Astrocyte of the cerebellum (primary cell): Measurements from ENCODE around the gene CATSPER3.
A peak's percentile ranks its signal among the peaks of the same experiment; 100 is the strongest.

Source experiments
- DNase-seq: peaks from one replicate; pipeline ENCODE4 v3.0.0-alpha.2; 2011; ENCODE audit warnings: low read depth
- H3K4me3 ChIP-seq: 2 replicates; pipeline ENCODE4 v1.5.1; 2011; ENCODE audit warnings: mild to moderate bottlenecking, low read depth, low read length, moderate library complexity
- in situ Hi-C: cut with HindIII; loops from 2 replicates; pipeline ENCODE4 v1.10.0; 2017; ENCODE audit warnings: low sequenced_read_pairs
- TF ChIP-seq, protein P1 (sequence below): IDR thresholded peaks from 2 replicates; pipeline ENCODE4 v1.5.1; 2012; ENCODE audit warnings: low read length, low read depth, moderate library complexity, mild to moderate bottlenecking; ENCODE audit errors: missing control alignments

Gene CATSPER3

DNA sequence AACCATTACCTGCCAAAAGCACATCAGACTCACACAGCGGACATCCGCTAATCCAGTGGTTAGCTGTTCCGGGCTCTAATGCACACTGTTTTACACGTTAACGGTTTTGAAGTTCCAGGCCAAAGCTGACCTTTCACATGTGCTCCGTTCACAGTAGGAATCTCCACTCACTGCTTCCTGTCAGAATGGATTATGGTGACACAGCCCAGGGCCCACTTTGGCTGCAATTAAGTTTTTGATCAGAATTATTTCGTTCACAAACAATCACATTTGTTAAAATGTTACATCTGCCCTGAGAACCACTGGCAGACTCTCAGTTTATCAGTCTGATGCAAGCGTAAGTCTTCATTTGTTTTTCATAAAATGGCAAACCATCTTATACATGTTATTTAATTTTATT, 30.2 kb upstream of the CATSPER3 start:
- no peak overlapping the region for H3K4me3 ChIP-seq
- no peak for DNase-seq
- TF ChIP-seq, protein P1, sequence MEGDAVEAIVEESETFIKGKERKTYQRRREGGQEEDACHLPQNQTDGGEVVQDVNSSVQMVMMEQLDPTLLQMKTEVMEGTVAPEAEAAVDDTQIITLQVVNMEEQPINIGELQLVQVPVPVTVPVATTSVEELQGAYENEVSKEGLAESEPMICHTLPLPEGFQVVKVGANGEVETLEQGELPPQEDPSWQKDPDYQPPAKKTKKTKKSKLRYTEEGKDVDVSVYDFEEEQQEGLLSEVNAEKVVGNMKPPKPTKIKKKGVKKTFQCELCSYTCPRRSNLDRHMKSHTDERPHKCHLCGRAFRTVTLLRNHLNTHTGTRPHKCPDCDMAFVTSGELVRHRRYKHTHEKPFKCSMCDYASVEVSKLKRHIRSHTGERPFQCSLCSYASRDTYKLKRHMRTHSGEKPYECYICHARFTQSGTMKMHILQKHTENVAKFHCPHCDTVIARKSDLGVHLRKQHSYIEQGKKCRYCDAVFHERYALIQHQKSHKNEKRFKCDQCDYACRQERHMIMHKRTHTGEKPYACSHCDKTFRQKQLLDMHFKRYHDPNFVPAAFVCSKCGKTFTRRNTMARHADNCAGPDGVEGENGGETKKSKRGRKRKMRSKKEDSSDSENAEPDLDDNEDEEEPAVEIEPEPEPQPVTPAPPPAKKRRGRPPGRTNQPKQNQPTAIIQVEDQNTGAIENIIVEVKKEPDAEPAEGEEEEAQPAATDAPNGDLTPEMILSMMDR = no peak
- in situ Hi-C loops = no loop called here

DNA sequence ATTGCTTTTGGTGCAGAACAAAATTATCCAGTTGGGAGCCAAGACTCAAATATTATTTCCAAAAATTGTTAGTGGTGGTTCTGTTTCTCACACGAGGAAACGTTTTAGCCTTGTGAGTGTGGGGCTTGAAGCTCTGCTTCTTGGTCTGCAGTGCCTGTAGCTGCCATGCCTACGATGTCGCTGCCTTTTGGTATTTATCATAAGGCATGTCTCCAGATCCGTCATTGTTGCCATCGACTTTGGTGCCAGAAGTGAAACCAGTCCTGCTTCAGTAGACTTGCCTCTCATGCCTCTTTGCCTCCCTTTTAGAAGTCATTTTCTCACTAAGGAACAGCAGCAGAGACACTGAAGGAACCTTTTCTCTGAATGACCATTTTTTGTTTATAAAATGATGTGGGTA, 29.7 kb upstream of the CATSPER3 start:
- DNase-seq = no peak
- in situ Hi-C loops = no loop called here
- no peak overlapping the region for H3K4me3 ChIP-seq
- TF ChIP-seq, protein P1 = no peak

DNA sequence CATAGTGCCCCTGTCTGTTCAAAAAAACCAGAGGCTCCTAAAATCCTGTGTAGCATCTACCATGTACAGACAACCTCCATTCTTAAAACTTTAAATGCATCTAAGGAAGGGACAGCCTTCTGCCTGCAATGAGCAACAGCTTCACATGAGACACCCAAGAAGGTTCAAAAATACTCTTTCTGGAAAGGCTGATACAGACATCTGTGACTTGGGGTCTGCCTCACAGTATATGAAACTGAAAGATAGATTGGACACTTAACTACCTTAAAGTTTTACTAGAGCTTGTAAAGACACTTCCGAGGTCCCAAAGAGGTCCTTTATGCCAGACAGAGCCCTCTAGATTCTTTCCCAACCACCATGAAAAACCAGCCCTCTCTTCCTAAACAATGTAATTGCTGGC, 28.2 kb upstream of the CATSPER3 start:
- DNase-seq = no peak
- TF ChIP-seq, protein P1 = no peak
- no peak overlapping the region for H3K4me3 ChIP-seq
- in situ Hi-C loops = no loop called here

DNA sequence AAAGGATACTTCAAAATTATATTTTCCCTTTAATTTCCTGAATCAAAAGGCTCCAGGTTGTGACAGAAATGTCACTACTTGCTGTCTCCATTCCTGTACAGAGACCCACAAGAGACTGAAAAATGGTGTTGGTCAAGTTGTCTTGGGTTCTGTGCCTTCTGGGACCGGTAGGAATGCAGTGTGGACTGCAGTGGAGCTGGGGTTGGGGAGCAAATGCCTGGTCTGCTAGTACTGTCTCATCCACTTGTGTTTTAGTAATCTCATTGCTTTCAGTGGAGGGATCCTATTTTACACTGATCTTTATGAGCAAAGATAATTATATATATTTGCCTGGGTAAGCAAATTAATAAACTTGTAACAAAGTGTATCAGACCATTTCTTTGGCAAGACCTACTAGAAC, 24.2 kb upstream of the CATSPER3 start:
- DNase-seq = no peak
- H3K4me3 ChIP-seq = no peak overlapping the region
- in situ Hi-C loops = no loop called here
- TF ChIP-seq, protein P1 = no peak

DNA sequence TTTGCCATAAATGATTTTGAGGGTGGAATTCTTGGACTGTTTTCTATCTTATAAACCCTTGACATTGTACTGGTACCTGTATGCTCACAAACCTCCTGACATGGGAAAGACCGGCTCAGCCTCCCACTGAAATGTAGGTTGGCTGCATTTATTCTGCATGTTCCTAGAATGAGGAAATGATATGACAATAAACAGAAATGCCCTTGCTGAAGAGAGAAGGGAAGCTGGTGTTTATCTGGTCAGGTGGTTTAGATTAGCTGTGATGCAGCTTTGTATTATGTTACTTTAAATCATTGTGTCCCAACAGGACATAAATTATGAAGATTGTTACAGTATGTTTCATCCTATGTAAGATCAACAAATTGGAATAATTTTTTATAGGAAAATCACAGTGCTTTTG, 23.1 kb upstream of the CATSPER3 start:
- TF ChIP-seq, protein P1 = no peak
- in situ Hi-C loops = no loop called here
- no peak overlapping the region for H3K4me3 ChIP-seq
- DNase-seq = no peak

DNA sequence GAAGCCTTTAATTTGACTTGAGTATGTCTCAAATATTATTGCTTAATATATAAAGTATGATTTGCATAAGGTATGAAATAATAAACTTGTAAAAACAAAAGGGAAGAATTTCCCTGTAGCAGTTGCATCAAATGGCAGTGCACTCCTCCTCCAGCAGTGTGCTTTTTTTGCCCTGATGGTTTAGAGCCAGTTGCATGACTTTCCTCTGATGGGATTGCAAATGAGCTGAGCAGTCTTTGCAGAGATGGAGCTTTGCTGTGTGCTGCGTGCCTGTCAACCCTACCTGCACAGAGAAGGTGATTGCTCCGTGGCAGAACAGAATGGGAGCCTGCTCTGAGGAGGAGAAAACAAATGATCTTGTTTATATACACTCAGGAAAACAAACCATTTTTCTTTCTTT, 22.7 kb upstream of the CATSPER3 start:
- no peak overlapping the region for H3K4me3 ChIP-seq
- TF ChIP-seq, protein P1 = no peak
- no peak for DNase-seq
- in situ Hi-C loops = no loop called here

DNA sequence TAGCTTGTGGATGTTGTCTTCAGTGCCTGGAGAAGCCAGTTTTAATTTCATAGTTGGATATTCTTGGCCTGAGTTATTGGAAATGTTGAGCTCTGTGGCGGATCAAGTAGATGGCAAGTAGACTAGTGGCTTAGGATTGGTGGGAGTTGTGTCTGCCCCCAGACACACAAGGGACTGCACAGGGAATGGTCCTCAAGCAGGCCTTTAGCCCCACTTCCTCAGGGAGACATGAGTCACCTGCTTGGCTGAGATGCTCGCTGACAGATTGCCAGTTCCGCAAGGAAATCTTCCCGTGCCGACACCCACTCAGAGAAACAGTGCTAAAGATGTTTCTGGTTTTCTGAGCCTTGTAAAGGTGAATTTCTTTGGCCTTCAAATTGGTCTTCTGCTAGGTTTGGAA, 18.8 kb upstream of the CATSPER3 start:
- no peak overlapping the region for H3K4me3 ChIP-seq
- in situ Hi-C loops = no loop called here
- TF ChIP-seq, protein P1 = no peak
- DNase-seq = peak; percentile 5
